Neural cell (in vitro differentiated cells): ENCODE data around the gene ZFP3. TPM values are rescaled to one million over a fixed set of nuclear protein-coding genes. Genes with fewer than 3 reads are reported as not detected.
"Not testable (repeated sequence)": the region's sequence is repeated elsewhere in the genome, so short reads cannot be mapped to it uniquely, and the experiment has no call there.

Experiments
- H2AFZ ChIP-seq: fragments of 200-600, 300-800 bp; sonication (generic), shearing (Covaris generic); 2 replicates; pipeline ENCODE4 v1.6.0; 2014; ENCODE audit warnings: low read depth, mild to moderate bottlenecking, antibody characterized with exemption, low read length, moderate library complexity
- H3F3A ChIP-seq: fragments of 200-600 bp; shearing (Covaris generic); 2 replicates; pipeline ENCODE4 v1.6.1; 2016; ENCODE audit warnings: mild to moderate bottlenecking, moderate library complexity, mixed read lengths, antibody characterized with exemption, low read length; ENCODE audit not compliant: insufficient read depth, poor library complexity, severe bottlenecking
- H3K27ac ChIP-seq: fragments of 200-600, 300-800 bp; sonication (generic), shearing (Covaris generic); 2 replicates; pipeline ENCODE4 v1.5.1; 2014; ENCODE audit warnings: mild to moderate bottlenecking, low read length, moderate library complexity
- H3K27me3 ChIP-seq: fragments of 300-800, 200-600 bp; sonication (generic), shearing (Covaris generic); 2 replicates; pipeline ENCODE4 v1.6.0; 2014; ENCODE audit warnings: mild to moderate bottlenecking, low read depth, low read length, moderate library complexity; ENCODE audit not compliant: insufficient read depth
- H3K36me3 ChIP-seq: fragments of 300-800, 200-600 bp; sonication (generic), shearing (Covaris generic); 2 replicates; pipeline ENCODE4 v1.5.1; 2014; ENCODE audit warnings: mild to moderate bottlenecking, antibody characterized with exemption, low read length, moderate library complexity; ENCODE audit not compliant: insufficient read depth
- H3K4me2 ChIP-seq: fragments of 300-800, 200-600 bp; sonication (generic), shearing (Covaris generic); 2 replicates; pipeline ENCODE4 v1.6.0; 2014; ENCODE audit warnings: mild to moderate bottlenecking, low read length
- H3K4me3 ChIP-seq: fragments of 300-800, 200-600 bp; sonication (generic), shearing (Covaris generic); 2 replicates; pipeline ENCODE4 v1.5.1; 2014; ENCODE audit warnings: mild to moderate bottlenecking, low read length, moderate library complexity
- H3K79me2 ChIP-seq: fragments of 200-600 bp; shearing (Covaris generic); replicated peaks from 2 replicates; pipeline ENCODE4 v1.6.0; 2014; ENCODE audit warnings: mild to moderate bottlenecking, low read length, moderate library complexity; ENCODE audit not compliant: insufficient read depth
- H3K9ac ChIP-seq: fragments of 300-800, 200-600 bp; sonication (generic), shearing (Covaris generic); 2 replicates; pipeline ENCODE4 v1.6.1; 2016; ENCODE audit warnings: mild to moderate bottlenecking, low read length, mixed read lengths
- H3K9me2 ChIP-seq: fragments of 200-600 bp; shearing (Covaris generic); 2 replicates; pipeline ENCODE4 v1.6.1; 2016; ENCODE audit warnings: mild to moderate bottlenecking, low read length, mixed read lengths; ENCODE audit not compliant: insufficient read depth
- H3K9me3 ChIP-seq: fragments of 200-600, 300-800 bp; sonication (generic), shearing (Covaris generic); 2 replicates; pipeline ENCODE4 v1.6.1; 2016; ENCODE audit warnings: mild to moderate bottlenecking, mixed run types, low read length, moderate library complexity, mixed read lengths
- H4K20me1 ChIP-seq: fragments of 200-600 bp; shearing (Covaris generic); 2 replicates; pipeline ENCODE4 v1.6.1; 2016; ENCODE audit warnings: mild to moderate bottlenecking, mixed run types; ENCODE audit not compliant: insufficient read depth
- CTCF ChIP-seq: fragments of 450-650 bp; IDR thresholded peaks from 2 replicates; pipeline ENCODE4 v1.5.1; 2014; ENCODE audit warnings: antibody characterized with exemption, mild to moderate bottlenecking, moderate library complexity; ENCODE audit not compliant: poor library complexity, severe bottlenecking
- EP300 ChIP-seq: fragments of 450-650 bp; conservative IDR thresholded peaks from 2 replicates; pipeline ENCODE4 v1.6.1; 2014; ENCODE audit warnings: antibody characterized with exemption, mild to moderate bottlenecking, moderate library complexity; ENCODE audit not compliant: poor library complexity, severe bottlenecking
- EZH2 ChIP-seq: fragments of 200-600, 300-800 bp; shearing (Covaris generic), sonication (generic); IDR thresholded peaks from 2 replicates; pipeline ENCODE4 v1.6.1; 2014; ENCODE audit warnings: antibody characterized with exemption, low read length, borderline replicate concordance, mild to moderate bottlenecking; ENCODE audit not compliant: insufficient read depth, poor library complexity, severe bottlenecking
- MXI1 ChIP-seq: fragments of 450-650 bp; conservative IDR thresholded peaks from 2 replicates; pipeline ENCODE4 v1.6.1; 2014; ENCODE audit warnings: antibody characterized with exemption, mild to moderate bottlenecking; ENCODE audit not compliant: poor library complexity, severe bottlenecking
- POLR2AphosphoS5 ChIP-seq: IDR thresholded peaks from 2 replicates; pipeline ENCODE4 v1.6.1; 2012
- RAD21 ChIP-seq: fragments of 450-650 bp; conservative IDR thresholded peaks from 2 replicates; pipeline ENCODE4 v1.6.1; 2014; ENCODE audit warnings: antibody characterized with exemption, mild to moderate bottlenecking, moderate library complexity
- REST ChIP-seq: IDR thresholded peaks from 2 replicates; pipeline ENCODE4 v1.6.1; 2012; ENCODE audit warnings: borderline replicate concordance
- SMC3 ChIP-seq: fragments of 450-650 bp; conservative IDR thresholded peaks from 2 replicates; pipeline ENCODE4 v1.6.1; 2014; ENCODE audit warnings: antibody characterized with exemption, mild to moderate bottlenecking, moderate library complexity; ENCODE audit not compliant: poor library complexity
- TAF1 ChIP-seq: IDR thresholded peaks from 2 replicates; pipeline ENCODE4 v1.6.1; 2012; ENCODE audit warnings: low read depth
- polyA plus RNA-seq: library from polyadenylated mRNA; depleted of rRNA; stranded (reverse); fragments of >200 nt; gene quantifications from 2 replicates; pipeline ENCODE4 v1.2.3, GENCODE V29; 2014

ZFP3 gene
- polyA plus RNA-seq, 1 donor from 2014 or later, result 0.05 TPM

GRCh38 chr17:5128905-5129535, 50.8 kb downstream of the ZFP3 start:
- H3K9ac ChIP-seq, result no peak overlapping the region
- no peak for TF ChIP-seq EZH2
- no peak for TF ChIP-seq SMC3
- TF ChIP-seq POLR2AphosphoS5, result no peak
- no peak for TF ChIP-seq CTCF
- no peak for TF ChIP-seq TAF1
- no peak for TF ChIP-seq RAD21
- TF ChIP-seq MXI1, result no peak
- TF ChIP-seq EP300, result no peak
- TF ChIP-seq REST, result no peak
- no peak overlapping the region for H3K27ac ChIP-seq
- no peaks in the 10 kb centered on the region for H3K9me3 ChIP-seq
- no peaks in the 10 kb centered on the region for H4K20me1 ChIP-seq
- H3K4me3 ChIP-seq, result no peak overlapping the region
- no peaks in the 10 kb centered on the region for H3K36me3 ChIP-seq
- H3K4me2 ChIP-seq, result no peak overlapping the region
- no peaks in the 10 kb centered on the region for H3F3A ChIP-seq
- H3K79me2 ChIP-seq, result no peaks in the 10 kb centered on the region
- no peaks in the 10 kb centered on the region for H3K27me3 ChIP-seq
- no peak overlapping the region for H2AFZ ChIP-seq
- H3K9me2 ChIP-seq, result no peaks in the 10 kb centered on the region

- H3K27me3 ChIP-seq, H4K20me1 ChIP-seq, H3K4me3 ChIP-seq, H3F3A ChIP-seq, H3K27ac ChIP-seq, H3K36me3 ChIP-seq, H3K79me2 ChIP-seq, H3K9me3 ChIP-seq, H3K9ac ChIP-seq, H3K4me2 ChIP-seq, H2AFZ ChIP-seq, H3K9me2 ChIP-seq: not testable (repeated sequence)
Measured at GRCh38 chr17:5129770-5130169, 51.5 kb downstream of the ZFP3 start.

- H4K20me1 ChIP-seq, H3K79me2 ChIP-seq, H3K4me3 ChIP-seq, H3K36me3 ChIP-seq, H2AFZ ChIP-seq, H3K9me3 ChIP-seq, H3K9me2 ChIP-seq, H3K4me2 ChIP-seq, H3K9ac ChIP-seq, H3K27me3 ChIP-seq, H3F3A ChIP-seq, H3K27ac ChIP-seq: not testable (repeated sequence)
Measured at GRCh38 chr17:5130261-5130660, 52.0 kb downstream of the ZFP3 start.

GRCh38 chr17:5130687-5131086, 52.4 kb downstream of the ZFP3 start:
- not testable (repeated sequence) for H3F3A ChIP-seq, H3K4me3 ChIP-seq, H2AFZ ChIP-seq, H3K36me3 ChIP-seq, H4K20me1 ChIP-seq, H3K9me3 ChIP-seq, H3K4me2 ChIP-seq, H3K27me3 ChIP-seq, H3K9ac ChIP-seq, H3K79me2 ChIP-seq, H3K27ac ChIP-seq, H3K9me2 ChIP-seq
